Tibial nerve (tissue), 3 donors: ENCODE measurements around the gene GHITM.

Source experiments
- POLR2A ChIP-seq, 2 donors: fragments of 450-650 bp; IDR thresholded peaks; one replicate each; pipeline ENCODE4 v1.6.1; 2017; ENCODE audit warnings: antibody characterized with exemption in 2 of 2, mild to moderate bottlenecking in 2 of 2, moderate library complexity in 2 of 2
- TF ChIP-seq, protein P1 (sequence below), 5 experiments: fragments of 200-600 bp in 3 of 5; fragments of 450-650 bp in 2 of 5; sonication (generic) in 3 of 5; IDR thresholded peaks; one replicate each; pipeline ENCODE4 v1.5.1; 2016 to 2019; ENCODE audit warnings: antibody characterized with exemption in 5 of 5, mild to moderate bottlenecking in 3 of 5, moderate library complexity in 2 of 5

DNA sequence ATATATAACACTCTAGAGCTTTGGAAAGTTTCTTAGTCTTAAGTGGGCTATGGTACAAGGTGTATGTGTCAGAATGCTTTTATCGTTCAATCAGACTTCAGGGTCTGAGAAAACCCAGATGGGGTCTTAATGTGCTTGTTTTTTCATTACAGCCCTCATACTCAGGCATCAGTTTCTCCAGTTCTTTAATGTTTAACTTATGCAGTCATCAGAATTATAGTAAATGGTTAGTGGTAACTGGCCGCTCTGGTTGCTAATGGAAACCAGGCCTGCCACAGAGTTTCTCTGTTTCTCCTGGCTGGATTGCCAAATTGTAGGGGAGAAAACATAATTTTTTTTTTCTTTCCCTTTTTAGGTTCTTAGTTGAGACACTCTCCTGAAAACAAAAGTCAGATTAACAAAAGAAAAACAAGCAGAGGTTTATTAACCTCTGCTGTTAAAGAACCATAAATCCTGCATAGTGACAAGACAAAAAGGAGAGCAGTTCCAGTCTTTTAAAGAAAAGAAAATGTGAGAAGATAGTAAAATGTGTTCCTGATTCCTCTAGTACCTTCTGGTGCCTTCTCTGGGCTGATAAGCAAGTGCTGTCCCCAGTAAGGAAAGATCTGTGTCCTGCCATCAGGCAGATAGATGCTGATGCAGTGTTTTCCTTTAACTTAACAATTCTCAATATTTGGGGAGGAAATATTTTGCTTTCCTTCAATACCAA is 21.5 kb upstream of the GHITM start:
- TF ChIP-seq, protein P1, sequence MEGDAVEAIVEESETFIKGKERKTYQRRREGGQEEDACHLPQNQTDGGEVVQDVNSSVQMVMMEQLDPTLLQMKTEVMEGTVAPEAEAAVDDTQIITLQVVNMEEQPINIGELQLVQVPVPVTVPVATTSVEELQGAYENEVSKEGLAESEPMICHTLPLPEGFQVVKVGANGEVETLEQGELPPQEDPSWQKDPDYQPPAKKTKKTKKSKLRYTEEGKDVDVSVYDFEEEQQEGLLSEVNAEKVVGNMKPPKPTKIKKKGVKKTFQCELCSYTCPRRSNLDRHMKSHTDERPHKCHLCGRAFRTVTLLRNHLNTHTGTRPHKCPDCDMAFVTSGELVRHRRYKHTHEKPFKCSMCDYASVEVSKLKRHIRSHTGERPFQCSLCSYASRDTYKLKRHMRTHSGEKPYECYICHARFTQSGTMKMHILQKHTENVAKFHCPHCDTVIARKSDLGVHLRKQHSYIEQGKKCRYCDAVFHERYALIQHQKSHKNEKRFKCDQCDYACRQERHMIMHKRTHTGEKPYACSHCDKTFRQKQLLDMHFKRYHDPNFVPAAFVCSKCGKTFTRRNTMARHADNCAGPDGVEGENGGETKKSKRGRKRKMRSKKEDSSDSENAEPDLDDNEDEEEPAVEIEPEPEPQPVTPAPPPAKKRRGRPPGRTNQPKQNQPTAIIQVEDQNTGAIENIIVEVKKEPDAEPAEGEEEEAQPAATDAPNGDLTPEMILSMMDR (IDR thresholded peaks at IDR 0.05) = no peak
- no peak for TF ChIP-seq POLR2A (IDR thresholded peaks at IDR 0.05)
